Cardiac muscle cell (in vitro differentiated cells and primary cell): ENCODE data around the gene NODAL. TPM values are rescaled to one million over a fixed set of nuclear protein-coding genes. Genes with fewer than 3 reads are reported as not detected.
A peak's percentile ranks its signal among the peaks of the same experiment; 100 is the strongest.

ENCODE experiments used
- DNase-seq, 2 donors: peaks; one replicate each; pipeline versions ENCODE4 v3.0.0 to v3.0.0-alpha.2; 2010 to 2017; ENCODE audit warnings: low read depth in 1 of 2, low spot score in 1 of 2
- H3K27ac ChIP-seq: fragments of 200-600 bp; sonication (generic); 2 replicates; pipeline ENCODE4 v1.5.1; 2016
- H3K27me3 ChIP-seq: fragments of 200-600 bp; sonication (generic); 2 replicates; pipeline ENCODE4 v1.6.0; 2016; ENCODE audit warnings: control low read depth
- H3K36me3 ChIP-seq: fragments of 200-600 bp; sonication (generic); 2 replicates; pipeline ENCODE4 v1.5.1; 2016; ENCODE audit warnings: control low read depth
- H3K4me1 ChIP-seq: fragments of 200-600 bp; sonication (generic); 2 replicates; pipeline ENCODE4 v1.8.1; 2017; ENCODE audit warnings: low read depth, mild to moderate bottlenecking, mixed run types
- H3K4me3 ChIP-seq: fragments of 200-600 bp; sonication (generic); 2 replicates; pipeline ENCODE4 v1.5.1; 2016; ENCODE audit warnings: mild to moderate bottlenecking
- H3K9me3 ChIP-seq: fragments of 200-600 bp; sonication (generic); 2 replicates; pipeline ENCODE4 v1.5.1; 2017; ENCODE audit warnings: low read depth, mild to moderate bottlenecking, control low read depth
- CTCF ChIP-seq: IDR thresholded peaks from 2 replicates; pipeline ENCODE4 v1.5.1; 2012; ENCODE audit warnings: low read depth, mild to moderate bottlenecking, low read length
- polyA plus RNA-seq: library from polyadenylated mRNA; unstranded; fragments of >200 nt; fragmentation: Nextera tagmentation; extraction: Ambion mirVana; gene quantifications from 2 replicates; pipeline ENCODE4 v1.2.1, GENCODE V29; 2016
- total RNA-seq: library from RNA; depleted of rRNA; stranded (reverse); fragments of >200 nt; gene quantifications from 2 replicates; pipeline ENCODE4 v1.2.3, GENCODE V29; 2016

The NODAL gene
- total and polyA plus RNA-seq, 2 experiments from 2014 or later: 0.07 to 0.15 TPM

- H3K36me3 ChIP-seq: no peaks in the 10 kb centered on the region
- no peak for TF ChIP-seq CTCF
- peaks cover 15% of the 10 kb centered on the region for H3K27me3 ChIP-seq
- no peak overlapping the region for H3K27ac ChIP-seq
- H3K9me3 ChIP-seq: no peaks in the 10 kb centered on the region
- no peak overlapping the region for H3K4me3 ChIP-seq
- peak in 1 of 2 donors; percentile 39 for DNase-seq
- H3K4me1 ChIP-seq: peaks cover 16% of the 10 kb centered on the region
These were observed 7.8 kb downstream of the NODAL start for GRCh38 chr10:70433581-70434280.

- no peak for DNase-seq
These were observed 8.8 kb downstream of the NODAL start for GRCh38 chr10:70432561-70433263.

GRCh38 chr10:70432101-70432500 is 9.4 kb downstream of the NODAL start:
- Histone ChIP-seq H3K9me3 (no peaks in the 10 kb centered on the region), H3K27ac (no peak overlapping the region), H3K4me3 (no peak overlapping the region), H3K36me3 (no peaks in the 10 kb centered on the region), H3K4me1 (peaks cover 16% of the 10 kb centered on the region), H3K27me3 (no peaks in the 10 kb centered on the region)
- TF ChIP-seq CTCF: no peak
- DNase-seq: peak in 1 of 2 donors; percentile 83

More at GRCh38 chr10:70432561-70433263, 8.8 kb downstream of the NODAL start:
- Histone ChIP-seq H3K4me1 (peaks cover 16% of the 10 kb centered on the region), H3K36me3 (no peaks in the 10 kb centered on the region), H3K27ac (no peak overlapping the region), H3K27me3 (peaks cover 4% of the 10 kb centered on the region), H3K9me3 (no peaks in the 10 kb centered on the region), H3K4me3 (no peak overlapping the region)
- TF ChIP-seq CTCF: no peak

GRCh38 chr10:70430493-70431445 is 10.7 kb downstream of the NODAL start:
- Histone ChIP-seq H3K9me3 (no peaks in the 10 kb centered on the region), H3K27ac (peak overlapping the region; percentile 86), H3K4me3 (no peak overlapping the region), H3K36me3 (no peaks in the 10 kb centered on the region), H3K4me1 (peaks cover 16% of the 10 kb centered on the region), H3K27me3 (no peaks in the 10 kb centered on the region)
- TF ChIP-seq CTCF: peak; percentile 31
- peak; percentile 75 to 93 for DNase-seq

- no peaks in the 10 kb centered on the region for H3K9me3 ChIP-seq
- no peaks in the 10 kb centered on the region for H3K27me3 ChIP-seq
- no peak overlapping the region for H3K4me3 ChIP-seq
- peaks cover 31% of the 10 kb centered on the region for H3K4me1 ChIP-seq
- TF ChIP-seq CTCF: no peak
- H3K36me3 ChIP-seq: peaks cover 14% of the 10 kb centered on the region
- no peak for DNase-seq
- H3K27ac ChIP-seq: no peak overlapping the region
These were observed 14.7 kb downstream of the NODAL start for GRCh38 chr10:70426823-70427222.
